A673 (cell line): Measurements from ENCODE around the gene NUDCD2. TPM values are rescaled to one million over a fixed set of nuclear protein-coding genes. Genes with fewer than 3 reads are reported as not detected.

ENCODE experiments used
- Bru-seq: library from RNA; stranded (reverse); fragments of 400-500 nt; gene quantifications from one replicate; lab custom pipeline; 2021; lab: Mats Ljungman, UMichigan
- BruChase-seq, 2 experiments: library from RNA; stranded (reverse); fragments of 400-500 nt; gene quantifications; one replicate each; lab custom pipeline; 2021; lab: Mats Ljungman, UMichigan
- BruUV-seq: library from RNA; stranded (reverse); fragments of 400-500 nt; replicated peaks from 2 replicates; lab custom pipeline; 2021; lab: Mats Ljungman, UMichigan
- CTCF ChIA-PET: fragments of 300-600 bp; sonication (Branson Sonifier 250); formaldehyde crosslinking; loops from one replicate; lab custom pipeline; 2022; ENCODE audit warnings: antibody characterized with exemption; lab: Charles Lee
- POLR2A ChIA-PET: fragments of 300-600 bp; sonication (Branson Sonifier 250); formaldehyde crosslinking; loops from one replicate; lab custom pipeline; 2022; ENCODE audit warnings: antibody characterized with exemption; ENCODE audit not compliant: low non-redundant PET; lab: Charles Lee
- DNase-seq: peaks from one replicate; pipeline ENCODE4 v3.0.0-alpha.2; 2015; ENCODE audit warnings: low spot score
- H3K27ac ChIP-seq: fragments of 200-600 bp; sonication (generic); 2 replicates; pipeline ENCODE4 v1.5.1; 2016; ENCODE audit warnings: mixed run types, low read depth, mild to moderate bottlenecking, mixed read lengths, antibody characterized with exemption, low read length; ENCODE audit not compliant: poor library complexity, severe bottlenecking
- H3K27me3 ChIP-seq: fragments of 200-600 bp; sonication (generic); replicated peaks from 2 replicates; pipeline ENCODE4 v1.6.1; 2017; ENCODE audit warnings: mixed run types, low read depth, mild to moderate bottlenecking, mixed read lengths, antibody characterized with exemption, low read length; ENCODE audit not compliant: insufficient read depth, poor library complexity
- H3K36me3 ChIP-seq: fragments of 200-600 bp; sonication (generic); 2 replicates; pipeline ENCODE4 v1.6.1; 2016; ENCODE audit warnings: mixed run types, mild to moderate bottlenecking, mixed read lengths, antibody characterized with exemption, low read length; ENCODE audit not compliant: insufficient read depth, poor library complexity, severe bottlenecking
- H3K4me1 ChIP-seq: fragments of 200-600 bp; sonication (generic); 2 replicates; pipeline ENCODE4 v1.6.1; 2017; ENCODE audit warnings: mixed run types, mild to moderate bottlenecking, mixed read lengths, antibody characterized with exemption, low read length; ENCODE audit not compliant: insufficient read depth, poor library complexity, severe bottlenecking
- H3K4me3 ChIP-seq: fragments of 200-600 bp; sonication (generic); 2 replicates; pipeline ENCODE4 v1.5.1; 2016; ENCODE audit warnings: low read depth, mixed run types, mild to moderate bottlenecking, mixed read lengths, low read length; ENCODE audit not compliant: poor library complexity, severe bottlenecking
- H3K9me3 ChIP-seq: fragments of 200-600 bp; sonication (generic); 2 replicates; pipeline ENCODE4 v1.6.1; 2016; ENCODE audit warnings: mixed run types, low read depth, mild to moderate bottlenecking, mixed read lengths, antibody characterized with exemption, low read length; ENCODE audit not compliant: poor library complexity, severe bottlenecking
- CTCF ChIP-seq: fragments of 300-800, 200-600 bp; sonication (generic); conservative IDR thresholded peaks from 2 replicates; pipeline ENCODE4 v1.5.1; 2017; ENCODE audit warnings: low read depth, mild to moderate bottlenecking, antibody characterized with exemption, low read length, moderate library complexity, mixed read lengths
- EZH2 ChIP-seq: fragments of 200-600 bp; sonication (generic); IDR thresholded peaks from 2 replicates; pipeline ENCODE4 v1.6.1; 2017; ENCODE audit warnings: borderline replicate concordance, low read depth, mild to moderate bottlenecking, mixed read lengths, antibody characterized with exemption, low read length; ENCODE audit not compliant: poor library complexity, severe bottlenecking
- intact Hi-C: fragments of 100-400 bp; cut with micrococcal nuclease; formaldehyde crosslinking; loops from one replicate; pipeline ENCODE4 v1.10.0; 2022; ENCODE audit not compliant: unreplicated experiment
- long read RNA-seq: library from polyadenylated mRNA; stranded (forward); transcript quantifications from one replicate; pipeline ENCODE4 v2.0.0, GENCODE V29; 2022
- total RNA-seq: library from RNA; stranded (reverse); gene quantifications from 2 replicates; pipeline ENCODE4 v1.2.3, GENCODE V29; 2021

Gene NUDCD2
- total RNA-seq (53.2 and 67.2 TPM in 2 replicates), Bru-seq, nascent RNA (percentile 83 among the genes with signal in this experiment), BruChase-seq, experiment 1, labeled RNA remaining after a 2-hour chase (percentile 72 among the genes with signal in this experiment), BruChase-seq, experiment 2, labeled RNA remaining after a 6-hour chase (percentile 78 among the genes with signal in this experiment)
- long read RNA-seq, full-length matches to known transcripts = 116 of 162 reads
- long read RNA-seq, partial matches to known transcripts = 3 of 162 reads
- long read RNA-seq, other reads (novel, unspliced or antisense) = 43 of 162 reads

DNA sequence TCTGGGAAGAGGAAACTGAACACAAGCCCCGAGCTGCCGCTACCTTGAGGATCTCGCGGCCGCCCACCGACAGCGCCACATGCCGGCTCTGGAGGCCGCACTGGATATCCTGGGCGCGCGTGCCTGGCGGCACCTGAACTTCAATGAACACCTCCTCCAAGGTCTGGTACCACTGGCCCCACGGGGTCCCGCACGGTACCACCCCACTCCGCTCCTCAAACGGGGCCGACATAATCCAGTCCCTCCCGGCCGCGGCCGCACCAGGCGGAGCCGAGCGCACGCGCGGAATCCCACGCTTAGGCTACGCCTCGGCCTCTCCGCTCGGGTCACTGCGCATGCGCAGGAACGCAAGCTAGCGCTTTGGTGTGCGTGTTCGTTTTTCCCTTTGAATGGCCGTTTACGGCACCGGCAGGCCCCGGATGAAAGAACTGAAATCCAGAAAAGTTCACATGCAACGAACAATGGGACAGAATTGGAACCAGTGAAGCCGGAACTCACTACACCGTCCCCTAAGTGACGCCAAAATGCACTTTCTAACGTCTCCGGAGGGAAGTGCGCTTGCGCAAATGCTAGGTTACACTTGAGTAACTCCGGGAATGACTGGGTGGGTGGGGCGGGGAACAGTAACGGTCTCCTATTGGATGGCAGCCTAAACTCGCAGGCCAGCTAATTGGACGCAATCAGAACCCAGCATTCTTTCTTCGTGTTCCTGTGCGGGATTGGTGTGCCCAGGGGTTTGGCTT lies at the start of gene NUDCD2:
Gene NUDCD2 (minus strand): TSS at position 284 of the 743 bp plus-strand sequence. CDS start 52 bp downstream, at position 232.
- Histone ChIP-seq H3K27me3 (no peaks in the 10 kb centered on the region), H3K4me1 (peaks cover 31% of the 10 kb centered on the region), H3K36me3 (peaks cover 36% of the 10 kb centered on the region), H3K27ac (peak within 1 kb of the TSS; percentile 100), H3K4me3 (peak within 1 kb of the TSS; percentile 84), H3K9me3 (no peaks in the 10 kb centered on the region)
- intact Hi-C loops = loop anchor here (2.0 kb wide), 1 partner anchor 45 kb away; the partner anchor contains the start of gene MAT2B
- no TSS peak for BruUV-seq
- CTCF ChIA-PET = no interaction called here
- POLR2A ChIA-PET = interaction anchor here (0.5 to 1.6 kb wide), 4 partner anchors 18 to 327 kb away, joined by 3 to 7 read pairs (median 3); partner anchors contain the start of gene CCNG1
- peak; percentile 98 for DNase-seq
- TF ChIP-seq CTCF (peak; percentile 32), EZH2 (no peak)

DNA sequence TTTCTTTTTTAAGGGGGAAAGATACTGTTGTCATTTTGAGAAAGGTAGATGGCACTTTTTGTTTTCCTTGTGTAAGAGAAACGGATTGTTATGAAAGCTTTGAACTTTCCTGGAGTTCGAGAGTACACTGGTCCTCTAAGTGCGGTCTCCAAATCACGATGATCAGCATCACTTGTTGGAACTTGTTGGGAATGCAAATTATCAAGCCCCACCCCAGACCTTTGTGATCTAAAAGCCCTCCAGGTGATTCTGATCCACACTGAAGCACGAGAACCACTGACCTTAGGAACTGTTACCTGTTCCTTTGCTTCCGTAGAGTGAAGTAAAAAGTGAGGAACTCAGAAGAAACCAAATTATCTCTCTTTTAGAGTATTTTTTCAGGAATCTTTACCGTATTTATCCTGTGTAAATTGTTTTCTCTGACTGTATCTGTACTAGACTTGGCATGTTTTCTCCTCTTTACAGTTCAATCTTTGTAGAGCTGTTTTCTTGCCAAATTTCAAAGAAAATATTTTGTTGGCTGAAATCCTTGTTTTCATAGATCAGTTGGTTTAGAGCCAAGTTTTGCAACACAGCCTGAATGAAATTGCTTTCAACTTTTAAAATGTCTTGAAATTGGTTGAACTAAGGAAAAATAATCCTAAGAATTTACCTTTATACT lies 49.5 kb upstream of the NUDCD2 start:
- intact Hi-C loops = no loop called here
- ChIA-PET POLR2A (no interaction called here), CTCF (no interaction called here)
- DNase-seq = peak; percentile 12
- no peaks in the 10 kb centered on the region for H3K9me3 ChIP-seq
- no peaks in the 10 kb centered on the region for H3K27me3 ChIP-seq
- H3K27ac ChIP-seq = peak overlapping the region; percentile 2
- peak overlapping the region; percentile 20 for H3K4me3 ChIP-seq
- no TSS peak for BruUV-seq
- peaks cover 27% of the 10 kb centered on the region for H3K36me3 ChIP-seq
- TF ChIP-seq EZH2 (no peak), CTCF (no peak)
- peaks cover 8% of the 10 kb centered on the region for H3K4me1 ChIP-seq

GRCh38 chr5:163508753-163509152 lies 48.9 kb upstream of the NUDCD2 start:
- Histone ChIP-seq H3K9me3 (no peaks in the 10 kb centered on the region), H3K36me3 (peaks cover 20% of the 10 kb centered on the region), H3K27me3 (no peaks in the 10 kb centered on the region), H3K4me3 (peak overlapping the region; percentile 20), H3K4me1 (peaks cover 8% of the 10 kb centered on the region), H3K27ac (peak overlapping the region; percentile 2)
- ChIA-PET CTCF (no interaction called here), POLR2A (no interaction called here)
- no peak for DNase-seq
- intact Hi-C loops = no loop called here
- no TSS peak for BruUV-seq
- TF ChIP-seq EZH2 = no peak
- TF ChIP-seq CTCF = no peak
